SK-N-SH (cell line): ENCODE measurements around the gene HSF4. TPM values are rescaled to one million over a fixed set of nuclear protein-coding genes. Genes with fewer than 3 reads are reported as not detected.

Experiments
- CTCF ChIA-PET: fragments of 300-600, 350-600 bp; formaldehyde crosslinking; extraction: SDS; loops from one replicate; lab custom pipeline; 2021; lab: Yijun Ruan, JAX
- POLR2A ChIA-PET: fragments of 350-600 bp; sonication (Branson Sonifier 250); formaldehyde crosslinking; extraction: SDS; loops from one replicate; lab custom pipeline; 2020; ENCODE audit warnings: antibody characterized with exemption, inconsistent platforms; lab: Yijun Ruan, JAX
- DNase-seq: peaks from one replicate; pipeline ENCODE4 v3.0.0; 2012
- H2AFZ ChIP-seq: fragments of 200-600 bp; sonication (generic); 2 replicates; pipeline ENCODE4 v1.8.1; 2016; ENCODE audit warnings: antibody characterized with exemption, mild to moderate bottlenecking, low read depth
- H3F3A ChIP-seq: fragments of 200-600 bp; sonication (generic); replicated peaks from 2 replicates; pipeline ENCODE3; 2016; ENCODE audit warnings: antibody characterized with exemption, mild to moderate bottlenecking; ENCODE audit not compliant: insufficient read depth
- H3K27ac ChIP-seq, 2 experiments: fragments of 200-500 bp in 1 of 2; fragments of 200-600 bp in 1 of 2; sonication (Bioruptor generic) in 1 of 2; sonication (generic), shearing (Covaris generic) in 1 of 2; 2 replicates each; pipeline versions ENCODE4 v1.5.1 to v1.6.1; 2014 to 2016; ENCODE audit warnings: low read depth in 2 of 2, inconsistent platforms in 1 of 2, low read length in 1 of 2, mild to moderate bottlenecking in 1 of 2, mixed read lengths in 1 of 2
- H3K27me3 ChIP-seq: fragments of 200-600 bp; sonication (generic), shearing (Covaris generic); 2 replicates; pipeline ENCODE4 v1.6.1; 2016; ENCODE audit warnings: mixed run types; ENCODE audit not compliant: insufficient read depth
- H3K36me3 ChIP-seq, 2 experiments: fragments of 200-500 bp in 1 of 2; fragments of 200-600 bp in 1 of 2; sonication (Bioruptor generic) in 1 of 2; sonication (generic) in 1 of 2; replicated peaks in 1 of 2; 2 replicates each; pipeline versions ENCODE3 to v1.5.1; 2014 to 2016; ENCODE audit warnings: low read length in 1 of 2, mild to moderate bottlenecking in 1 of 2; ENCODE audit not compliant: insufficient read depth in 2 of 2, control insufficient read depth in 1 of 2
- H3K4me1 ChIP-seq, 2 experiments: fragments of 200-500 bp in 1 of 2; fragments of 200-600 bp in 1 of 2; sonication (Bioruptor generic) in 1 of 2; sonication (generic), shearing (Covaris generic) in 1 of 2; 2 replicates each; pipeline versions ENCODE4 v1.5.1 to v1.6.1; 2014 to 2016; ENCODE audit warnings: low read depth in 1 of 2, low read length in 1 of 2, mixed run types in 1 of 2; ENCODE audit not compliant: insufficient read depth in 2 of 2, control insufficient read depth in 1 of 2
- H3K4me2 ChIP-seq: fragments of 200-600 bp; sonication (generic), shearing (Covaris generic); 2 replicates; pipeline ENCODE4 v1.6.1; 2017; ENCODE audit warnings: mixed run types
- H3K4me3 ChIP-seq, 2 experiments: fragments of 200-500 bp in 1 of 2; fragments of 200-600 bp in 1 of 2; sonication (Bioruptor generic) in 1 of 2; sonication (generic), shearing (Covaris generic) in 1 of 2; 2 replicates each; pipeline versions ENCODE4 v1.5.1 to v1.8.1; 2014 to 2016; ENCODE audit warnings: low read depth in 2 of 2, inconsistent platforms in 1 of 2, low read length in 1 of 2, mild to moderate bottlenecking in 1 of 2, mixed read lengths in 1 of 2, moderate library complexity in 1 of 2
- H3K79me2 ChIP-seq: fragments of 200-600 bp; sonication (generic); 2 replicates; pipeline ENCODE4 v1.8.1; 2017; ENCODE audit warnings: mild to moderate bottlenecking; ENCODE audit not compliant: insufficient read depth
- H3K9ac ChIP-seq: fragments of 200-600 bp; sonication (generic); 2 replicates; pipeline ENCODE4 v1.6.1; 2017; ENCODE audit warnings: mixed run types
- H3K9me2 ChIP-seq: fragments of 200-600 bp; sonication (generic); 2 replicates; pipeline ENCODE4 v1.6.1; 2017; ENCODE audit warnings: mixed run types
- H3K9me3 ChIP-seq: fragments of 200-600 bp; sonication (generic); 2 replicates; pipeline ENCODE4 v1.6.1; 2017; ENCODE audit warnings: mixed run types, mild to moderate bottlenecking, moderate library complexity
- H4K20me1 ChIP-seq: fragments of 200-600 bp; sonication (generic); 2 replicates; pipeline ENCODE4 v1.6.1; 2017; ENCODE audit warnings: mild to moderate bottlenecking, mixed run types; ENCODE audit not compliant: insufficient read depth
- CHD2 ChIP-seq: fragments of 150-350 bp; IDR thresholded peaks from 2 replicates; pipeline ENCODE4 v1.6.1; 2018; ENCODE audit warnings: low read length; ENCODE audit not compliant: partially characterized antibody
- ELF1 ChIP-seq: IDR thresholded peaks from 2 replicates; pipeline ENCODE4 v1.4.0; 2012
- EZH2phosphoT487 ChIP-seq: fragments of 200-600 bp; sonication (generic); IDR thresholded peaks from 2 replicates; pipeline ENCODE4 v1.6.1; 2017; ENCODE audit warnings: low read depth, mixed run types, mild to moderate bottlenecking, antibody characterized with exemption, moderate library complexity, borderline replicate concordance
- FOXJ3 ChIP-seq: sonication (generic); formaldehyde crosslinking; IDR thresholded peaks from 2 replicates; pipeline ENCODE4 v1.5.1; 2020; ENCODE audit warnings: mild to moderate bottlenecking, missing genetic modification reagents
- FOXM1 ChIP-seq: IDR thresholded peaks from 2 replicates; pipeline ENCODE4 v1.4.0; 2012; ENCODE audit warnings: low read depth, mild to moderate bottlenecking
- GABPA ChIP-seq: IDR thresholded peaks from 2 replicates; pipeline ENCODE4 v1.4.0; 2012; ENCODE audit warnings: low read depth, mild to moderate bottlenecking
- IRF3 ChIP-seq: fragments of 150-350 bp; IDR thresholded peaks from 2 replicates; pipeline ENCODE4 v1.6.1; 2016; ENCODE audit warnings: mild to moderate bottlenecking, low read depth, low read length
- JUND ChIP-seq: IDR thresholded peaks from 2 replicates; pipeline ENCODE4 v1.4.0; 2012
- POLR2AphosphoS5 ChIP-seq: IDR thresholded peaks from 2 replicates; pipeline ENCODE4 v1.6.1; 2012; ENCODE audit warnings: low read depth, low read length
- RAD21 ChIP-seq: IDR thresholded peaks from 2 replicates; pipeline ENCODE4 v1.6.1; 2012; ENCODE audit warnings: mild to moderate bottlenecking, low read length
- REST ChIP-seq: IDR thresholded peaks from 2 replicates; pipeline ENCODE4 v1.6.1; 2012; ENCODE audit warnings: mild to moderate bottlenecking, low read depth, low read length, moderate library complexity
- RFX5 ChIP-seq: IDR thresholded peaks from 2 replicates; pipeline ENCODE4 v1.6.1; 2012; ENCODE audit warnings: mild to moderate bottlenecking, improper control_type of control experiment, low read length
- TCF12 ChIP-seq: IDR thresholded peaks from 2 replicates; pipeline ENCODE4 v1.4.0; 2012
- TEAD4 ChIP-seq: IDR thresholded peaks from 2 replicates; pipeline ENCODE4 v1.4.0; 2012; ENCODE audit warnings: mild to moderate bottlenecking, borderline replicate concordance; ENCODE audit not compliant: insufficient read depth
- USF1 ChIP-seq: IDR thresholded peaks from 2 replicates; pipeline ENCODE4 v1.4.0; 2012; ENCODE audit warnings: low read depth, borderline replicate concordance
- YY1 ChIP-seq: IDR thresholded peaks from 2 replicates; pipeline ENCODE4 v1.4.0; 2012; ENCODE audit warnings: low read depth, mild to moderate bottlenecking
- ZBTB33 ChIP-seq: IDR thresholded peaks from 2 replicates; pipeline ENCODE4 v1.4.0; 2012; ENCODE audit warnings: low read depth, borderline replicate concordance
- WGBS: methylation state at CpG from one replicate; pipeline ENCODE4 v1.1.6; 2017; ENCODE audit warnings: low lambda C conversion rate; 5-methylcytosine and 5-hydroxymethylcytosine counted together
- polyA plus RNA-seq, 3 experiments: library from polyadenylated mRNA; depleted of rRNA; stranded (reverse); fragments of >200 nt; gene quantifications; 2 replicates each; pipeline ENCODE4 v1.2.3, GENCODE V29; 2012

Gene HSF4
- polyA plus RNA-seq, 1 of the 3 experiments (the other 2 are of a cell fraction) = 33.4 TPM

- no peak overlapping the region for H3K9ac ChIP-seq
- H3K4me3 ChIP-seq = no peak overlapping the region
- H2AFZ ChIP-seq = no peak overlapping the region
- ChIA-PET POLR2A (no interaction called here), CTCF (interaction anchor here (0.7 to 2.3 kb wide), 3 partner anchors 11 to 557 kb away, joined by 3 to 13 read pairs (median 3); no protein-coding TSS in a partner anchor)
- no peaks in the 10 kb centered on the region for H3K27me3 ChIP-seq
- H3K9me2 ChIP-seq = no peaks in the 10 kb centered on the region
- no peaks in the 10 kb centered on the region for H3K9me3 ChIP-seq
- H3K79me2 ChIP-seq = peaks cover 3% of the 10 kb centered on the region; the same call in 1 of the 2 replicates
- H3K27ac ChIP-seq = no peak overlapping the region
- H3K4me2 ChIP-seq = no peak overlapping the region
- no peaks in the 10 kb centered on the region for H4K20me1 ChIP-seq
- no peak for DNase-seq
- 90% methylated on average over 5 of the region's 18 CpGs for WGBS
- peaks cover 16 to 41% of the 10 kb centered on the region in 2 experiments; a peak in 2 of 4 replicates for H3K4me1 ChIP-seq
- no peaks in the 10 kb centered on the region for H3K36me3 ChIP-seq
- TF ChIP-seq RAD21 (no peak), IRF3 (no peak), RFX5 (no peak), USF1 (no peak)
- peaks cover 22% of the 10 kb centered on the region for H3F3A ChIP-seq
Measured at GRCh38 chr16:67166110-67166547, 1.6 kb downstream of the HSF4 start.

GRCh38 chr16:67166598-67167168 lies 2.1 kb downstream of the HSF4 start:
- TF ChIP-seq ELF1 (no peak), GABPA (no peak), FOXM1 (no peak), RFX5 (no peak), EZH2phosphoT487 (no peak), FOXJ3 (no peak), POLR2AphosphoS5 (no peak), ZBTB33 (no peak), JUND (no peak), REST (no peak), CHD2 (no peak), TEAD4 (no peak), TCF12 (no peak), YY1 (no peak)
- DNase-seq = no peak
- H3K79me2 ChIP-seq = peaks cover 3% of the 10 kb centered on the region; the same call in 1 of the 2 replicates
- ChIA-PET CTCF (interaction anchor here (0.6 to 2.3 kb wide), 6 partner anchors 11 to 557 kb away, joined by 3 to 13 read pairs (median 3); no protein-coding TSS in a partner anchor), POLR2A (no interaction called here)
- H3K9me2 ChIP-seq = no peaks in the 10 kb centered on the region
- peaks cover 21 to 38% of the 10 kb centered on the region in 2 experiments; a peak in 2 of 4 replicates for H3K4me1 ChIP-seq
- H3K36me3 ChIP-seq = no peaks in the 10 kb centered on the region
- no peak overlapping the region for H2AFZ ChIP-seq
- H3F3A ChIP-seq = peaks cover 27% of the 10 kb centered on the region
- no peaks in the 10 kb centered on the region for H3K9me3 ChIP-seq
- H3K27me3 ChIP-seq = no peaks in the 10 kb centered on the region
- H3K9ac ChIP-seq = no peak overlapping the region
- WGBS = 92% methylated on average over 5 of the region's 5 CpGs
- H3K4me2 ChIP-seq = no peak overlapping the region
- H3K27ac ChIP-seq = no peak overlapping the region
- H3K4me3 ChIP-seq = no peak overlapping the region
- no peaks in the 10 kb centered on the region for H4K20me1 ChIP-seq
